Left lung (tissue), 10 donors: ENCODE measurements around the gene HOXA11. TPM values are rescaled to one million over a fixed set of nuclear protein-coding genes. Genes with fewer than 3 reads are reported as not detected.
A peak's percentile ranks its signal among the peaks of the same experiment; 100 is the strongest.

Source experiments
- ATAC-seq: fragments of 200-7000 bp; cut with Tn5 transposase; one replicate; pipeline ENCODE4 v1.9.1; 2020; ENCODE audit warnings: moderate library complexity
- DNase-seq, 4 donors: peaks; one replicate each; pipeline ENCODE4 v3.0.0-alpha.2; 2013 to 2020
- H3K27ac ChIP-seq, 2 donors: fragments of 200-600 bp; sonication (generic) in 1 of 2; one replicate each; pipeline versions ENCODE4 v1.5.0 to v1.8.0; 2020 to 2021
- H3K27me3 ChIP-seq, 2 donors: fragments of 200-600 bp; sonication (generic) in 1 of 2; one replicate each; pipeline versions ENCODE4 v1.5.0 to v1.8.0; 2020 to 2021
- H3K36me3 ChIP-seq, 2 donors: fragments of 200-600 bp; sonication (generic) in 1 of 2; one replicate each; pipeline versions ENCODE4 v1.5.0 to v1.8.0; 2020 to 2021
- H3K4me1 ChIP-seq, 2 donors: fragments of 200-600 bp; one replicate each; pipeline ENCODE4 v1.8.0; 2021
- H3K4me3 ChIP-seq, 2 donors: fragments of 200-600 bp; sonication (generic) in 1 of 2; one replicate each; pipeline versions ENCODE4 v1.5.0 to v1.8.0; 2020 to 2021; ENCODE audit warnings: mild to moderate bottlenecking in 1 of 2
- H3K9me3 ChIP-seq, 2 donors: fragments of 200-600 bp; sonication (generic) in 1 of 2; one replicate each; pipeline versions ENCODE4 v1.5.0 to v1.8.0; 2020 to 2021
- CTCF ChIP-seq, 2 donors: fragments of 200-600 bp; sonication (generic) in 1 of 2; IDR thresholded peaks; one replicate each; pipeline versions ENCODE4 v1.5.0 to v1.8.0; 2021; ENCODE audit warnings: antibody characterized with exemption in 2 of 2
- intact Hi-C, 2 donors: fragments of 100-400 bp; cut with DNase I; formaldehyde crosslinking; loops; one replicate each; pipeline versions ENCODE4 v1.11.2 to v1.14.2; 2022
- polyA plus RNA-seq, 6 donors: library from polyadenylated mRNA; unstranded; fragments of 120-200 nt; gene quantifications; one replicate each; pipeline ENCODE4 v1.2.1, GENCODE V29; 2013; ENCODE audit not compliant: insufficient read length in 6 of 6
- total RNA-seq, 2 donors: library from RNA; stranded (reverse); fragmentation: NEBNext Ultra II Directional; extraction: Animal tissue kit (Norgen Biotek cat#: 25700); gene quantifications; one replicate each; pipeline ENCODE4 v1.2.1, GENCODE V29; 2021
- donor health status: DM: no; HTN: yes; CAD: no.
- donor health status: DM: no; HTN: no; CAD: no.

The HOXA11 gene
- total and polyA plus RNA-seq, 8 donors = 0.10 to 0.23 (median 0.13) TPM; not detected in 4

- ATAC-seq = no peak
- peaks cover 47 to 100% of the 10 kb centered on the region in 2 donors for H3K27me3 ChIP-seq
- intact Hi-C loops = no loop called here
- peak in 1 of 4 donors; percentile 30 for DNase-seq
- H3K9me3 ChIP-seq = no peaks in the 10 kb centered on the region
- no peaks in the 10 kb centered on the region for H3K36me3 ChIP-seq
- peak overlapping the region in 1 of 2 donors; percentile 41 for H3K4me3 ChIP-seq
- peak overlapping the region; percentile 75 to 87 for H3K27ac ChIP-seq
- peaks cover 0 to 44% of the 10 kb centered on the region in 2 donors for H3K4me1 ChIP-seq
- TF ChIP-seq CTCF (IDR thresholded peaks at IDR 0.05) = no peak
Observed at GRCh38 chr7:27146491-27147198, 38.4 kb downstream of the HOXA11 start.

DNA sequence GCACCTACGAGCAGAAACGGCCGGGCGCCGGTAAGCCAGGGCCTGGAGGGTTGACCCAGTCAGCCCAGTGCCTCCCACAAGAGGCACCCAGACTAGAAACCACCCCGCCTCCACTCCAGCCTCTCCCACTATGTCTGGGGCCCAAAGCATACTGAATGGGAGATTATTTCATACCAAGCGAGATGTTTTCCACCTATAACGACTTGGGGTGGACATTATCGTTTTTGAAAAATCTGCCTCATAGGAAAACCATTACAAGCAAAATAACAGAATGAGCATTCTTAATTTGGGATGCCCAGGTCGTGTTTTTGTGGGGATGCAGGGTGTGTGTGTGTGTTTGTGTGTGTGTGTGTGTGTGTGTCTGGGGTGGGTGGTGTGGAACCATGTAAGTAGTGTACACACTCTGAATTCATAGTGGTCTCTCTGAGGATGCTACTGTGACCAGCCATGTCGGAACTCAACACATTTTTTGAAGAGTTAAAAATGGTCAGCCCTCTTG, 39.1 kb downstream of the HOXA11 start:
- peaks cover 0 to 38% of the 10 kb centered on the region in 2 donors for H3K4me1 ChIP-seq
- H3K27me3 ChIP-seq = peaks cover 41 to 100% of the 10 kb centered on the region in 2 donors
- no peaks in the 10 kb centered on the region for H3K9me3 ChIP-seq
- DNase-seq = peak in 1 of 4 donors; percentile 17
- no peak for ATAC-seq
- intact Hi-C loops = no loop called here
- peak overlapping the region; percentile 74 to 87 for H3K27ac ChIP-seq
- no peak for TF ChIP-seq CTCF (IDR thresholded peaks at IDR 0.05)
- peak overlapping the region; percentile 7 to 52 for H3K4me3 ChIP-seq
- no peaks in the 10 kb centered on the region for H3K36me3 ChIP-seq

GRCh38 chr7:27145165-27145913, 39.7 kb downstream of the HOXA11 start:
- ATAC-seq = no peak
- Histone ChIP-seq H3K9me3 (no peaks in the 10 kb centered on the region), H3K36me3 (no peaks in the 10 kb centered on the region), H3K4me1 (peaks cover 0 to 31% of the 10 kb centered on the region in 2 donors), H3K4me3 (peak overlapping the region; percentile 7 to 52), H3K27me3 (peaks cover 39 to 100% of the 10 kb centered on the region in 2 donors), H3K27ac (peak overlapping the region; percentile 74 to 87)
- intact Hi-C loops = no loop called here
- TF ChIP-seq CTCF (IDR thresholded peaks at IDR 0.05) = no peak
- peak in 3 of 4 donors; percentile 26 to 81 (median 60) for DNase-seq

GRCh38 chr7:27144781-27145164, 40.3 kb downstream of the HOXA11 start:
- ATAC-seq (no peak), DNase-seq (peak in 3 of 4 donors; percentile 31 to 66 (median 49))
- Histone ChIP-seq H3K27ac (peak overlapping the region; percentile 74 to 87), H3K36me3 (no peaks in the 10 kb centered on the region), H3K4me1 (peaks cover 0 to 28% of the 10 kb centered on the region in 2 donors), H3K27me3 (peaks cover 38 to 100% of the 10 kb centered on the region in 2 donors), H3K4me3 (peak overlapping the region in 1 of 2 donors; percentile 52), H3K9me3 (no peaks in the 10 kb centered on the region)
- TF ChIP-seq CTCF (IDR thresholded peaks at IDR 0.05) = no peak
- intact Hi-C loops = loop anchor here in 1 of 2 donors (5.0 kb wide), 1 partner anchor 47 kb away; the partner anchor contains the start of gene HOXA1
